NCI-H510A (cell line): Measurements from ENCODE around the gene KCNK3.

Experiments used
- DNase-seq: peaks from one replicate; lab custom pipeline; 2025; lab: John Stamatoyannopoulos, UW

Gene KCNK3

GRCh38 chr2:26712486-26713465 lies 20.3 kb downstream of the KCNK3 start:
- DNase-seq, result peak; percentile 75

DNA sequence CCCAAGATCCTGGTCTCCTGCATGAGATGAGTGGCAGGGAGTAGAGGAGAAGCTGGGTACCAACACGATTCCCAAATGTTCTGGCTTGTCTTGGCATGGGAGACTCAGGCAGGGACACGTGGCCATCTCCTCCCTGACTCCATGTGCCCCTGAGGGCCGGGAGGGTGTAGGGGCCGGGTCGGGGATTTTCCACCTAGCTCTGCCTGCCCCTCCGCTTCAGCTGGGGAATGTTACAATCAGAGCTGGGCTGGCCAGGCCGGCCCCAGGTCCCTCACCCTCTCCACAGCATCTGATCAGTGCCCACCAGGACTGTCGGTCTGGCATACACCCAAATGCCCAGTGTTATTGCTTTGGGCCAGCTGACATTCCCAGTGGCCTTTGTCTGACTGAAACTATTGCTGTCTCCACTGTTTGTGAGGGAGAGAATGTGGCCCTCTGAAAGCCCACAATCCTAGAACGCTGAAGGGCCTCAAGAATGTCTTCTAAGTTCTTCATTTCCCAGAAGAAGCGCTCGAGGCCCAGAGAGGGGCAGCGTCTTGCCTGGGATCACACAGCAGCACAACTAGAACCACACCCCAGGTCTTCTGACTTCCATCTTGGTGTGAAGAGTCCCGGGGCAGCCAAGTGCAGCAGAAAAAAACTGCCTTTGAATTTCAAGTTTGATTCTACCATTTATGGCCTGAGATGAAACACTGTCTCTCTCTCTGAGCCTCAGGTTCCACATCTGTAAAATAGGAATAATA lies 23.2 kb downstream of the KCNK3 start:
- DNase-seq, result no peak

DNA sequence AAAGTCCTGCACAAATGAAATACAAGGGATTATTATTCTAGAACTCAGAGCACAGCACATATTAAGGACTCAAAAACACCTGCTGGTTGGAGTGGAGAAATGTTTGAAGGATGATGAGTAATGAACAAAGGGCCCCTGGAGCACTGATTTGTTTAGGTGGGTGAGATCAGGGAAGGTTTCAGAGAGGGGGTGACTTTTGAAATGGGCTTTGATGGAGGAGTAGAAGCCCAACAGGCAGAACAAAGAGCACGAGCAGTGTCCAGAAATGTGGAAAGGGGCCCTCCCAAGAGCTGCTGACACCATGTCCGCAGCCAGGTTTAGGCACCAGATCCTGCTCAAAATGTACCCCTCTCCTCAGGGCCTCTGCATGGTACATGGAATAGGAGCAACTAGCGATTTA lies 23.8 kb downstream of the KCNK3 start:
- no peak for DNase-seq

GRCh38 chr2:26716769-26717168 lies 24.2 kb downstream of the KCNK3 start:
- DNase-seq, result no peak

DNA sequence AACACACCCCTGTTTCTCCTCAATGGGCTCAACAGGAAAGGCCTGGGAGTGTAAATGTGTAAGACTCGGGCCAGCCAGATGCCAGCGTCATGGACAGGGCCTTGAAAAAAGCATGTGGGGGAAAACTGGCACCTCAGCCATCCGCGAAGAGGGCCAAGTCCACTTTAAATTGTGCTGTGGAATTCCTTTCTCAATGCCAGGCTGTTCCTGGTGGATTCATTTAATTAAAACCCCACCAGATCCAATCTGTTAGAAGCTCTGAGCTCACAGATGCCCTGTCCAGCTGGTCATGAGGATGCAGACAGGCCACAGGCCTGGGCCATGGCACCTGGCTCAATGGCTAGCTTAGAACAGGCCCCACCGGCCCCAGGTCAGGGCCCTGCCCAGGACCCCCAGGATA lies 24.8 kb downstream of the KCNK3 start:
- no peak for DNase-seq

GRCh38 chr2:26718949-26719686 lies 26.6 kb downstream of the KCNK3 start:
- DNase-seq, result no peak

DNA sequence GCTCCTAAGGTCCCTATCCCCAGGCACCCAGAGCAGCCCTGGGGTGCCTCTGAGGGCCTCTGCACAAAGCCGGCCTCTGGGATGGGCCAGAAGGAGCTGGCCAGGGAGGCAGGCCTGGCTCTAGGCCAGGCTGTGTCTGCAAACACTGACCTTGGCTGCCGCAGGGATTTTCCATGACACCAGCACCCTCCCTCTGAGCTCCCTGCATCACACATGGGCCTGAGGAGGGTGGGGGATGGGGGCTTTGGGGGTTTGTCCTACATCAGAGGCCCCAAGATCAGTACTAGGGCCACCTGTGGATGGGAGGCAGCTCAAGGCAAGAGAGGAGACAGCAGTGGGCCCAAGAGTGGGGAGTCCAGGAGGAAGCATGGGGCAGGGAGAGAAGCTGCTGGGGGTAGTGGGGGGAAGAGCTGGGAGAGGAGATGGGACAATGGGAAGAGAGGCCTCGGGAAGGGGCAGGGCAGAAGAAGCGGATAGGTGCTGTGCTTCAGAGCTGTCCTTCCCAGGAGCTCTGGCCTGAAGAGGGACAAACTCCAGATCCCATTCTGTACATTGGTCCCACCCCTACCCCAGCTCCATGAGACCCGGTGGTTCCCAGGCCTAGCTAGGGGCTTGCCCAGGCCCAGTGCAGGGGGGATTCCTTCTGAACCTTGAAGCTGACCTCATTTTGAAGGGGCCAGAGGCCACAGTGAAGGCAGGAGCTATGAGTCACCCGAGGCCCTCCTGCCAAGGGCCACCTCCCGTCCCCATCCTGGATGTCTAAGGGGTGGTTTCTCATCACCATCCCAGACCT lies 28.0 kb downstream of the KCNK3 start:
- DNase-seq, result no peak

DNA sequence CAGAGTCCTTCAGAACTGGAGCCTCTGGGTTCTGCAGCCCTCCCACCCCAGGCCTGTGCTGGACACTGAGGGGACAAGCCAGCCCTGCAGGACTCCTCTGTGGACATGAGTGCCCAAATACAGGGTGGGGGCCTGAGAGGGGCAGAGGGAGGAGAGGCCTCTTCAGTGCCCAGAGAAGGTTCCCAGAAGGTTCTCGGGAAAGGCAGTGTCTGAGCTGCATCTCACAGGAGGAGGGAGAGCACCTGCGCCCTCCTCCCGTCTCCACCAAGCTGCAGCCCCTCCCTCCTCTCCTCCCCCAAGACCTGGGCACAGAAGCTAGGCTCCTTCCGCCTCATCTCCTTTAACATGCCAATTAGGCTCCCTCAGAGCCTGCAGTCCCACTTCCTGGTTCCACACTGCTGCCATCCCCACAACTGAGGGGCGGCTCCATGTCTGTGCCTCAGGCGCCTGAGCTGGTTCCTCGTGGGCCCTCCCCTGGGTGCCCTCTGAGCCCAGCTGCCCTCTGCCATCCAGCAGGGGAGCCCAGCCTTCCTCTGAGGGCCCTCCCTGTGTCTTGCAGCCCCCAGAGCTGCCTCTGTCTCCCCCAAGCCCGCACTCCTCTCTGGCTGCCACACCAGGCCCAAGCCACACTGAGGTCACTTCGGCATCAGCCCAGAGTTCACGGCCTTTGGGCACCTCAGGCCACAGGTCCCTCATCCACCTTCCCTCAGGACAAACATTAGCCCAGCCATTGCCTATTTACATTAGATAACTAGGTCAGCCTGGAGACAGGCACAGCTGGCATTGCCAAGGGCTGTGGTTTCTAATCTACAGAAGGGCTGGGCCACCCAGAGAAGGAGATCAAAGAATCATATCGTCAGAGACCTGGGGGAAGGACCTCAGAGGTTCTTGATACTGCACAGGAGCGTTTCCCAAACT lies 28.9 kb downstream of the KCNK3 start:
- DNase-seq, result peak; percentile 33

DNA sequence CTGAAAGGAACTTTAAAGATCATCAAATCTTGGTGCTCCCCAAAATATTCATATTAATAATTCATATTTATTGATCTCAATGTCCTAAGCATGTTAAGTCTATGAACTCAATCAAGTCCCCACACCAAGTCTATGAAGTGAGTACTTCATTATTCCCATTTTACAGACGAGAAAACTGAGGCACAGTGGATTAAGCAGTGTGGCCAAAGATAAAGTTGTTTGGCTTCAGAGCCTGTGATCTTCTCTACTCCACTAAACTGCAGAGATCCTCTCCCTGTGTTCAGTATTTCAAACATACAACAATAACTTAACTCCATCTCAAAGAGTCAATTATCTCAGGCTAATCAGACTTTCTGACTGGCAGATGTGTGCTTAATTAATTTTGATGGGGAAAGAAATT lies 29.8 kb downstream of the KCNK3 start:
- DNase-seq, result no peak

DNA sequence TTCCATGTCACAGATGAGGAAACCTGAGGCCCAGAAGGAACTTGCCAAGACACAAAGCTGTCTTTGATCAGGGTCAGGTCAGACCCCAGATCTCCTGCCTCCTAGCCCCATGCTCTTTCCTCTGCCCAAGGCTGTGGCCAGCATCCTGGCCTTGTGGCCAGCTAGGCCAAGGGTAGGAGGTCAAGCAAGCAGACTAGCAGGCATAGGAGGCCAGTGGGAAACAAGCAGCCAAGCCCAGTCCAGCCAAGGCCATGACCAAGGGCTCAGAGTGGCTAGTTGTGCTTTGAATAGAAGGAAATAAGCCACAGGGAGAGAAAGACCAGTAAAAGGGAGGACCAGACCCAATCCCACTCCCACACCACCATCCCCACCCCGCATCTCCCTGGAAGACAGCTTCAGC lies 30.4 kb downstream of the KCNK3 start:
- DNase-seq, result no peak

DNA sequence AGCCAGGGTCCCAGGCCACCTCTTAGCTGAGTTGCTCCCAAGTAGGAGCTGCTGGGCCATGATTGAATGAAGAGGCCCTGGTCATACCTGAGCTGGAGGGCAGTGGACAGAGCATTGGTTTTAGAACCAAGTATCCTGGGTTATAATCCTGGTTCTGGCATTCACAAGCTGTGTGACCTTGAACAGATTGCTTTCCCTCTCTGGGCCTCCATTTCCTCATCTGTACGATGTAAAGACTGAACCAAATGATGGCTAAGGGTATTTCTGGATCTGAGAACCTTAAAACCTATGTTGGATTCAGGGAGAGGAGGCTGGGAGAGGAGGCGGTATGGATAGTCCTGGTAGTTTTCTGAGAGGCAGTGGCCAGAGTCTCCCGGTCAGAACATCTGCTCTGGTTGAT lies 31.0 kb downstream of the KCNK3 start:
- DNase-seq, result no peak

DNA sequence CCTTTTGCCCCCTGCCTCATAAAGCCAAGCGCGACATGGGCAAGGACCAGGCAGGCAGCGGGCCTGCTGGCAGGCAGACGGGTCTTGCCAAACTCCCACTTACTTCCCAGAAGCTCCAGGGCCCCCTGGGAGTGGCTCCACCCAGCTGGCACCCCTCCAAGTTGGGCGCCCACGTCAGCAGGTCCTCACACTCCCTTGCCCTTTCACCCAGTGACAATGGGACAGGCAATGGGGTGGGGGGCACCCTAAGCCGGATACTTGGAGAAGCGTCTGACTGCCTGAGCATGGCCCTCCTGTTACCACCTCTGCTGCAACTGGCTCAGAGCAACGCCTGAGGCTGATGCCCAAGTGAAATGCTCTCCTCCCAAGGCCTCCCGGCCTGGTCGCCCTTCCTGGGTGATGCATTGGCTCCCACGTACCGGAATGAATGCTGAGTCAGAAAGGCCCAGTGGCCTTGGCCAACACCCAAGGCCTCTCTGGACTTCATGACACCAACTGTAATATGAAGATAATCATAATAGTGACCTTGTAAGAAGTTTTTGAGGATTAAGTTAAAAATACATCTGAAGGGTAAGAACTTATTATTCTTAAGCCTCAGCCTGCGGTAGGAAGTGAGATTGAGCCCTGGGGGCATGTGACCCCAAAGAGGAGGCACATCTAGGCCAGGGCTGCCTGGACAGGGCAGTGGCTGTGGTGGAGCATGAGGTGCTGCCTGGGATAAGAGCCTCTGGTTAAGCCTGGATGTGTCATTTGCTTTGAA lies 31.6 kb downstream of the KCNK3 start:
- DNase-seq, result no peak

GRCh38 chr2:26724784-26725520 lies 32.4 kb downstream of the KCNK3 start:
- DNase-seq, result no peak

DNA sequence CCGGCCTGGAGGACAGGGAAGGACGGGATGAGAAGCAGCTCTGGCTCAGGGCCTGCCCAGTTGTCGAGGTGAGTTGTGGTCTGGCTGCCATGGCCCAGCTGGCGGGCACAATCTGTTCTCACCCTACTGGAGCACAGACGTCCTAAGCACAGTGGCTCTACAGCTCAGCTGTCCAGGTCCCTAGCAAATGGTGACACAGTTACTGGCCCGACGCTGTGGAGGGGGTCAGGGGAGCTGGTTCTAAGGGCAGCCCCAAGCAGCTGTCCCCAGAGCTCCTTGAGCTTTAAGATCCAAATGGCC lies 32.9 kb downstream of the KCNK3 start:
- no peak for DNase-seq

- no peak for DNase-seq
Observed at GRCh38 chr2:26726228-26726627, 33.7 kb downstream of the KCNK3 start.

- DNase-seq, result no peak
Observed at GRCh38 chr2:26727641-26728561, 35.4 kb downstream of the KCNK3 start.

DNA sequence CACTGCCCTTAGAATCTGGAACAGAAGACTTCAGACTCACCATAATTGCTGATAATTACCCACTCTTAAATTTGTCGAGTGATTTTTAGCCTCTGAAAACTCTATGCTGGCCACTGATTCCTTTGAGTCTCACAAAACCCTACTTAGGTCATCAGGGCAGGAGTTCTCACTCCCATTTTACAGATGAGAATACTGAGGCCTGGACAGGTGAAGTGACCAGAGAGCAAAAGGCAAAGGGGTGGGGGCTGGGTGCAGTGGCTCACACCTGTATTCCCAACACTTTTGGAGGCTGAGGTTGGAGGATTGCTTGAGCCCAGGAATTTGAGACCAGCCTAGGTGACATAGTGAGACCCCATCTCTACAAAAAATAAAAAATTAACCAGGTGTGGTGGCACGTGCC lies 36.8 kb downstream of the KCNK3 start:
- DNase-seq, result no peak
